Activated naive CD4-positive, alpha-beta T cell treated with anti-CD3 and anti-CD28 coated beads, Interleukin-2, amount 50 U/mL, for 24 hours (primary cell): ENCODE results near the gene THAP4.

Experiments used
- H3K27ac Mint-ChIP-seq: one replicate; pipeline ENCODE4 v1.8.0; 2021; ENCODE audit warnings: mild to moderate bottlenecking, mixed read lengths
- H3K27me3 Mint-ChIP-seq: one replicate; pipeline ENCODE4 v1.8.0; 2021; ENCODE audit warnings: mixed read lengths
- H3K36me3 Mint-ChIP-seq: one replicate; pipeline ENCODE4 v1.8.0; 2021; ENCODE audit warnings: mixed read lengths
- H3K4me1 Mint-ChIP-seq: one replicate; pipeline ENCODE4 v1.8.0; 2021; ENCODE audit warnings: mixed read lengths
- H3K4me3 Mint-ChIP-seq: one replicate; pipeline ENCODE4 v1.8.0; 2021; ENCODE audit warnings: mild to moderate bottlenecking, mixed read lengths
- H3K9me3 Mint-ChIP-seq: one replicate; pipeline ENCODE4 v1.8.0; 2021; ENCODE audit warnings: mixed read lengths

Gene THAP4

GRCh38 chr2:241547781-241548450 is 89.0 kb downstream of the THAP4 start:
- no peaks in the 10 kb centered on the region for H3K9me3 Mint-ChIP-seq
- no peak overlapping the region for H3K27ac Mint-ChIP-seq
- H3K36me3 Mint-ChIP-seq, result no peaks in the 10 kb centered on the region
- H3K27me3 Mint-ChIP-seq, result peaks cover 8% of the 10 kb centered on the region
- H3K4me3 Mint-ChIP-seq, result no peak overlapping the region
- no peaks in the 10 kb centered on the region for H3K4me1 Mint-ChIP-seq

- H3K27me3 Mint-ChIP-seq, result peaks cover 11% of the 10 kb centered on the region
- no peaks in the 10 kb centered on the region for H3K36me3 Mint-ChIP-seq
- no peaks in the 10 kb centered on the region for H3K4me1 Mint-ChIP-seq
- H3K9me3 Mint-ChIP-seq, result no peaks in the 10 kb centered on the region
- no peak overlapping the region for H3K27ac Mint-ChIP-seq
- H3K4me3 Mint-ChIP-seq, result no peak overlapping the region
Measured at GRCh38 chr2:241546771-241547498, 90.0 kb downstream of the THAP4 start.

DNA sequence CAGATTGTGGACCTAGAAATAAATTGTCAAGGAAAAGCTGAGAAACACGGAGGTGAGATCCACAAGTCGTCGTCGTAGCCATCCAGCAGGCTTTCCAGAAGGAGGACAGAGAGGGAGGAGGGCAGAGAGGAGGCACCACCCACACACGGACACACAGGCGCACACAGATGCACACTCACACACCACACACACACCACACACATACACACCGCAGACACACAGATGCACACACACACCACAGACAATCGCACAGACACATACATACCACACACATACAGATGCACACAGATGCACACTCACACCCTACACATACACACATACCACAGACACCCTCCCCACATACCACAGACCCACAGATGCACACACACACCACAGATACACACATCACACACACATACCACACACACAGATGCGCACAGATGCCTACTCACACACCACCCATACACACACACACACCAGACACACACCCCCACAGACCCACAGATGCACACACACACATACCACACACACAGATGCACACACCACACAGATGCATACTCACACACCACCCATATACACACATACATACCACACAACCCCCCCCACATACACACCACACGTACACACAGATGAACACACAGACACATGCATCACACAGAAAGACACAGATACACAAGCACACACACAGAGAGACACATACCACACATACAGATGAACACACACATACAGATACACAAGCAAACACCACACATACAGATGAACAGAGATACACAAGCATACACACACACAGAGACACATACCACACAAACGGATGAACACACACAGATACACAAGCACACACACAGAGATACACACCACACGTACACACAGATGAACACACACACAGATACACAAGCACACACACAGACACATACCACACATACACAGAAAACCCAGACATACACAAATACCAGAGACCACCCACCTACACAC is 91.2 kb downstream of the THAP4 start:
- Mint-ChIP-seq H3K27me3 (peaks cover 9% of the 10 kb centered on the region), H3K9me3 (no peaks in the 10 kb centered on the region), H3K4me3 (no peak overlapping the region)

GRCh38 chr2:241545106-241545505 is 91.9 kb downstream of the THAP4 start:
- H3K4me3 Mint-ChIP-seq, result no peak overlapping the region
- no peak overlapping the region for H3K27ac Mint-ChIP-seq
- peaks cover 13% of the 10 kb centered on the region for H3K27me3 Mint-ChIP-seq
- no peaks in the 10 kb centered on the region for H3K36me3 Mint-ChIP-seq
- peaks cover 4% of the 10 kb centered on the region for H3K4me1 Mint-ChIP-seq
- H3K9me3 Mint-ChIP-seq, result no peaks in the 10 kb centered on the region

More for the DNA sequence above, 91.2 kb downstream of the THAP4 start:
- Mint-ChIP-seq H3K4me1 (peaks cover under 1% of the 10 kb centered on the region), H3K27ac (no peak overlapping the region), H3K36me3 (no peaks in the 10 kb centered on the region)

GRCh38 chr2:241542278-241542605 is 94.7 kb downstream of the THAP4 start:
- H3K27ac Mint-ChIP-seq, result no peak overlapping the region
- H3K4me3 Mint-ChIP-seq, result no peak overlapping the region
- H3K9me3 Mint-ChIP-seq, result no peaks in the 10 kb centered on the region
- H3K4me1 Mint-ChIP-seq, result peaks cover 4% of the 10 kb centered on the region
- H3K27me3 Mint-ChIP-seq, result peaks cover 17% of the 10 kb centered on the region
- no peaks in the 10 kb centered on the region for H3K36me3 Mint-ChIP-seq

DNA sequence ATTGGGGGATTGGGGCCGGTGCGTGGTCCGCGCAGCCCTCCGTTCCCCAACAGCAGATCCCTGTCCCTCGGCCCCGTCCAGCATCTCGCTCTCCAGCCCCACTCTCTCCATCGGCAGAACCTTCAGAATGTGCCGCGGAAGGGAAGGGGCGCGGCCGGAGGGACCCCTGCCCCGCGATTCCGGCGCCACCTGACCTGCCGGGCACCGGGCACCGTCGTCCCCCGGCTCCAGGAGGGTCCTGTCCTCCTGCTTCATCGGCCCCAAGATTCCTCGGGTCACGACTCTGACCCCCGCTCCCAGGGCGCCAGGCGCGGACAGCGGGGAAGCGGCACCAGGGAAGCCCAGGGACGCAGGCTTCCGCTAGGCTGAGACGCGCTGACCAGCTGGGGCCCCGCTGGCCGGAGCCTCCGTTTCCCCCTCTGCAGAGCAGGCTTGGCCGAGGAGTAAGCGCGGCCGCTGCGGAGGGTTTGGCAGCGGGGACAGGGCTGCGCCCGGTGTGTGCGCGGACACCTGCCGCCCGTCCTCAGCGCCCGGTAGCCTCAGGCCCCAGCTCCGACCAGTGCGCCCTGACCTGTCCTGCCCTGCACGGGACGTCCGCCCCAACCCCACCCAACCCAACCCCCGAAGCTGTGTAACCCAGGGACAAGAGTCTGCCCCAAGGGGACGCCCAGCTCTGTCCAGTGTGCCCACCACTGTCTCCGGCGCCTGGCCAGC is 95.2 kb downstream of the THAP4 start:
- H3K27ac Mint-ChIP-seq, result no peak overlapping the region
- H3K27me3 Mint-ChIP-seq, result peaks cover 14% of the 10 kb centered on the region
- H3K9me3 Mint-ChIP-seq, result no peaks in the 10 kb centered on the region
- H3K4me3 Mint-ChIP-seq, result no peak overlapping the region
- H3K36me3 Mint-ChIP-seq, result no peaks in the 10 kb centered on the region
- H3K4me1 Mint-ChIP-seq, result peaks cover 4% of the 10 kb centered on the region

DNA sequence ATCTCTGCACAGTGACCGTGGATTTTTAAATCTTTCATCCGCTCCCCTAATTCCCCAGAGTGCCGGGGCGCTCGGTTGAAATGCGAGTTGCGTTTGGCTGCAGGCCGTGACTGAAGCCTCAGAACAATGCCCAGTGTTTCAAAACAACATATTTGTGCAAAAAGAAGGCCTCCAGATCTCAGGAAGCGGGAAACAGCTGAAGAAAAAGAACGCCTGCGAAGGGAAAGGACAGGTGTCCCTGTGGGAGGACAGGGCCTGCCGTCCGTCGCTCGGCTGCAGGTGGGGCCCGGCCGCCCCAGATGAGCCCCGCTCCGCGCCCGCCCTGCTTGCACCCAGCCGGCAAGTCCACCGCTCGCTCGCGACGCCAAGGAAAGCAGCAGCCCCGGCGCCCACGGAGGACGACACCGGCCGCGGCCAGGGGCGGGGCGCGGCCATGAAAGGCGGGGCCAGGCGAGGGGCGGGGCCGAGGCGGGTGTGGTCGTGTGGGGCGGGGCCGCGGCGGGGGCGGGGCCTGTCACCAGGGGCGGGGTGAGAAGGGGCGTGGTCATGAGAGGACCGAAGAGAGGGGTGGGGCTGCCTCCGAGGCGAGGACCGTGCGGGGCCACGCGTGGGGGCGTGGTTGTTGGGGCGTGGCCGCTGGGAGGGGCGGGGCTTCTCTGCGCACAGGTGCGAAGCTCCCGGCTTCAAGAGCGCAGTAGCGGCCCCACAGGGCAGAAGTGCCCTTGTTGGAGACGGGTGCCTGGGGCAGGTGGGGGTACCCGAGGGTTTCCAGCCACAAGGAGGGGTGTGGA is 96.0 kb downstream of the THAP4 start:
- no peaks in the 10 kb centered on the region for H3K9me3 Mint-ChIP-seq
- H3K27ac Mint-ChIP-seq, result no peak overlapping the region
- no peaks in the 10 kb centered on the region for H3K36me3 Mint-ChIP-seq
- H3K4me3 Mint-ChIP-seq, result peak overlapping the region; percentile 55
- H3K4me1 Mint-ChIP-seq, result peaks cover 4% of the 10 kb centered on the region
- peaks cover 14% of the 10 kb centered on the region for H3K27me3 Mint-ChIP-seq

DNA sequence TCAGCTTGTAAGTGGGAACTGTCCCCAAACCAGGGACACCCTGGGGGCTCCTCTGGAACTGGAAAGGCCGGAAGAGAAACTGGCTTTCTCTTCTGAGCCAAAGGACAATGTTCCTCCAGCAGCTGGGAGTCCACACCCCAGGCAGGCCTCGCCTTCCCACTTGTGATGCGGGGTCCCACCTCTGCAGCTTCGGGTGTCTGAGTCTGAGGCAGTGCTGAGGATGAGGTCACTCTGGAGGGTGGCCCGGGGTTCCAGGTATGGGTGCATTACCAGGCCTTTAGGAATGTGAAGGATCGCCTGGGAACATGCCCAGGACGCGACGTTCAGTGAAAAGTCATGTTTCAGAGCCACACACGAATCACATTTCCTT is 96.6 kb downstream of the THAP4 start:
- Mint-ChIP-seq H3K27ac (no peak overlapping the region), H3K9me3 (no peaks in the 10 kb centered on the region), H3K4me3 (peak overlapping the region; percentile 55), H3K36me3 (no peaks in the 10 kb centered on the region), H3K4me1 (peaks cover 4% of the 10 kb centered on the region), H3K27me3 (peaks cover 14% of the 10 kb centered on the region)

DNA sequence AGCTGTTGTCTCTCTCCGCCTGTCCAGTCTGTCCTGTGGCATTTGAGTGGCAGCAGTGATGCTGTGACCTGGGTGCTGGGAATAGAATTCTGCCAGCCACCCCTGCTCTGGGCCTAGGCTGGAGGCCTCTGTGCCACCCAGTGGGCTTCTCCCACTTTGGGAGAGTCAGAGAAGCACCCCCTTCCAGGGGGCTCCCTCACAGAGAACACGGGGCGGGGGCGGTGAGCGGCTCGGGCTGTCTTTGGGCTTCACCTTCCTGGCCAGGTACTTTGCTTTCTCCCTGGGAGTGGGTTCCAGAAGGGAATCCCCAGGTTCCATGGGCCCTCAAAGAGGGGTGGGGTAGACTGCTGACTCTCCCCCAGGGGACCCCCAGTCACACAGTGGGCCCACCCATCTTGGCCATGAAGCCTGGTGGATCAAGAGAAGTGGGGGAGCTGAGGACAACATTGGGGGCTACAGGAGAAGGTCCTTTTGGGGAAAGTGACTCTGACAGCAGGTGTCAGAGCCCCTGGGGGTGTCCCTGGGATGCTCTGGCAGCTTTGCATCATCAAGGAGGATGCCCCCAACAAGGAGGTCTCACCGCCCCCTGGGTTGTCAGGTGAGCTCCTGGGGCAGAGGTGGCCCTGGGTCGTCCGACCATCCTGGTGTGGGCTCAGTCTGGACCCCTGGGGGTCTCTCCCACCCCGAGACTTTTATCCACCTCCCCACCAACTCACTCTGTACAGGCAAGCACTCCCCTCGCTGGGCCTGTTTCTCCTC is 97.2 kb downstream of the THAP4 start:
- Mint-ChIP-seq H3K4me1 (peaks cover 4% of the 10 kb centered on the region), H3K9me3 (no peaks in the 10 kb centered on the region), H3K36me3 (no peaks in the 10 kb centered on the region), H3K4me3 (no peak overlapping the region), H3K27me3 (peaks cover 14% of the 10 kb centered on the region), H3K27ac (no peak overlapping the region)

GRCh38 chr2:241538838-241539615 is 97.9 kb downstream of the THAP4 start:
- Mint-ChIP-seq H3K27me3 (peaks cover 14% of the 10 kb centered on the region), H3K4me3 (no peak overlapping the region), H3K4me1 (peaks cover 4% of the 10 kb centered on the region), H3K36me3 (no peaks in the 10 kb centered on the region), H3K9me3 (no peaks in the 10 kb centered on the region), H3K27ac (no peak overlapping the region)

DNA sequence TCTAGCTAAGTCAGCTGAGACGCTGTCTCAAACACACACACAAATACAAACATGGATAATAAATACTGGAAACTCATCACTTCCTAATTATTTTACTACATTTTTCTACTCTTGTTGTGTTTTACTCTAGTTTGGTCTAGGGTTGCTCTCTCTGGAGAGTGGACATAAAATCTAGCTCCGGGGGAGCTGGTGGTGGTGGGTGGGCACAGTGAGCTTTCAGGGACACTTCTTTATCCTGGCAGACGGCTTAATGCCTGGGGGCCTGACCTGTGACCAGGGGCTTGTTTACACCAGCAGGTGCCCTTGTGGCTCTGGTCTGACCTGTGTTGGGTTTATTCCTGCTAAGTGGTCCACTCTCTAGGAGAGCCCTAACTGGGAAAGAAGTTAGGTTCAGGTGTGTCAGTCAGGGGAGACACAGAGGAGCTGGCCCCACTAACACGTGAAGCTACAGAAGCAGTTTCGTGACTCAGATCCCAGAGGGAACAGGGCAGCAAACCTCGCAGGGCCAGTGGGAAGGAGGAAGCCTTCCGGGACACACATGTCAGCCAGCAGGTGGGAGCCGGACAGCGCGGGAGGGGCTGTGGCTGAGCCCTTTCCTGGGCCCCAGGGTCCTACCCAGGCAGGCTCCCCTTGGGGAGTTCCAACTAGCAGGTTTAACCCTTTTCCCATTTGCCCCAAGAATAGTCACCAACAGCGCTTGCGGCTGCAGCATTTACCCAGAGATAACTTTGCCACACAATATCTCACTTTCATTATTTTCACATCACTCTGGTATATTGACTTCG is 100.9 kb downstream of the THAP4 start:
- Mint-ChIP-seq H3K9me3 (no peaks in the 10 kb centered on the region), H3K27ac (no peak overlapping the region), H3K36me3 (no peaks in the 10 kb centered on the region), H3K27me3 (peaks cover 7% of the 10 kb centered on the region), H3K4me3 (no peak overlapping the region), H3K4me1 (peaks cover 4% of the 10 kb centered on the region)

DNA sequence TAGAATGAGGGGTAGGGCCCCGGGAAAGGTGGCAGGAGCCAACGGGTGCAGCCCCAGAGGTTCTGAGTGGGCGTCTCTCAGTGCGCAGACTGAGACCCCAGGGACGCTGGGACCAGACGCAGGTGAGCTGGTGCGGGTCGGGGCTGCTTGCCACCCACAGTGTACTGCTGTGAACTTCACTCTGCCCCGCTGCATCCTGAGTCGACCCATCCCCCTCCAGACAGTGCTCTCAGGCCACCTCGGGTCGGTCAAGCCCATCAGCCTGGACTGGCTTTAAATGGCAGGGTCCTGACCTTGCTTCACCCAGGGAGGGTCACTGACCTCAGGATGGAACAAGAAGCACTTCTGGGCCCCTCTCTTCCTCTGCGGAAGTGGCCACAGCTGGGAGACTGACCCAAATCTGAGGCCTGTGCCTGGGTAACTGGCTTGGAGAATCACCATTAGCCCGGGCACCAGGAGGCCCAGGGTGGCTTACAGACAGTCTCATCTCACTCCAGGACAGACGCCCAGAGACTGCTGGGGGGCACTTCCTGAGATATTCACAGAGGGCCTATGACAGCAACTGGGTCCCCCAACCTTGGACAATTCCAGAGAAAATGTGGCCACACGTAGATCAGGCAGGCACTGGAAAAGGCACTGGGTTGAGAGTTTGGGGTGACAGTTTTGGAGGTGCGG is 102.1 kb downstream of the THAP4 start:
- no peaks in the 10 kb centered on the region for H3K4me1 Mint-ChIP-seq
- H3K27me3 Mint-ChIP-seq, result peaks cover 4% of the 10 kb centered on the region
- H3K9me3 Mint-ChIP-seq, result no peaks in the 10 kb centered on the region
- no peak overlapping the region for H3K27ac Mint-ChIP-seq
- H3K36me3 Mint-ChIP-seq, result no peaks in the 10 kb centered on the region
- no peak overlapping the region for H3K4me3 Mint-ChIP-seq
